GM12878 (cell line): Measurements from ENCODE around the gene TNNT1. TPM values are rescaled to one million over a fixed set of nuclear protein-coding genes. Genes with fewer than 3 reads are reported as not detected.

ENCODE experiments used
- CEBPB ChIP-seq, 2 experiments: fragments of 150-350 bp in 1 of 2; IDR thresholded peaks; 2 replicates each; pipeline ENCODE4 v1.6.1; 2012 to 2014; ENCODE audit warnings: low read depth in 2 of 2, low read length in 2 of 2, borderline replicate concordance in 1 of 2, inconsistent platforms in 1 of 2
- CHD4 ChIP-seq: fragments of 200-600 bp; sonication (generic); IDR thresholded peaks from 2 replicates; pipeline ENCODE4 v1.6.1; 2016; ENCODE audit warnings: mild to moderate bottlenecking
- E2F8 ChIP-seq: fragments of 450-650 bp; IDR thresholded peaks from 2 replicates; pipeline ENCODE4 v1.6.1; 2018; ENCODE audit warnings: mild to moderate bottlenecking, low read depth, moderate library complexity; ENCODE audit not compliant: partially characterized antibody
- E4F1 ChIP-seq: fragments of 450-650 bp; IDR thresholded peaks from 2 replicates; pipeline ENCODE4 v1.6.1; 2018; ENCODE audit warnings: borderline replicate concordance, mild to moderate bottlenecking; ENCODE audit not compliant: partially characterized antibody
- JUND ChIP-seq: IDR thresholded peaks from 2 replicates; pipeline ENCODE4 v1.6.1; 2012; ENCODE audit warnings: low read depth, mild to moderate bottlenecking, low read length, improper control_type of control experiment, moderate library complexity
- MTA2 ChIP-seq: fragments of 450-650 bp; IDR thresholded peaks from 2 replicates; pipeline ENCODE4 v1.6.1; 2016; ENCODE audit warnings: low read depth, mild to moderate bottlenecking, moderate library complexity
- NFXL1 ChIP-seq: fragments of 450-650 bp; IDR thresholded peaks from 2 replicates; pipeline ENCODE4 v1.6.1; 2017; ENCODE audit warnings: antibody characterized with exemption, mild to moderate bottlenecking, borderline replicate concordance
- NRF1 ChIP-seq: conservative IDR thresholded peaks from 2 replicates; pipeline ENCODE4 v1.6.1; 2011; ENCODE audit warnings: mild to moderate bottlenecking, low read depth, low read length, improper control_type of control experiment
- SKIL ChIP-seq: fragments of 450-650 bp; IDR thresholded peaks from 2 replicates; pipeline ENCODE4 v1.6.1; 2017; ENCODE audit warnings: mild to moderate bottlenecking, low read depth, inconsistent platforms; ENCODE audit not compliant: poor library complexity, severe bottlenecking
- SP1 ChIP-seq: IDR thresholded peaks from one replicate; pipeline ENCODE4 v1.6.1; 2011; ENCODE audit warnings: low read depth, low read length
- polyA plus RNA-seq, 11 experiments: library from polyadenylated mRNA; depleted of rRNA in 4 of 11; unstranded in 6 of 11; stranded (reverse) in 5 of 11; fragments of >200 nt; fragmentation: Nextera tagmentation in 4 of 11; fragmentation: Illumina TruSeq in 1 of 11; extraction: Ambion mirVana in 4 of 11; extraction: Trizol in 1 of 11; gene quantifications; 1 replicate in 1 of 11; 2 replicates in 10 of 11; pipeline versions ENCODE4 v1.2.1 to v1.2.3, GENCODE V29; 2011 to 2016; ENCODE audit warnings: inconsistent platforms in 2 of 11, missing spikeins in 2 of 11, low read depth in 1 of 11
- total RNA-seq, 4 experiments: library from RNA; depleted of rRNA in 3 of 4; stranded (reverse); fragments of >200 nt in 3 of 4; fragmentation: Illumina TruSeq in 1 of 4; extraction: Trizol in 1 of 4; gene quantifications; 2 replicates each; pipeline versions ENCODE4 v1.2.1 to v1.2.3, GENCODE V29; 2013 to 2021

TNNT1 gene
- total and polyA plus RNA-seq, 10 of the 15 experiments (the other 5 are each of a cell fraction or from before 2014, with no cell fraction given), result 0.26 to 0.62 (median 0.37) TPM; not detected in 7

GRCh38 chr19:55133639-55134444 lies 15.2 kb downstream of the TNNT1 start (continued):
- TF ChIP-seq NFXL1 (no peak), NRF1 (no peak), E4F1 (no peak), SKIL (no peak), JUND (no peak), CEBPB (IDR thresholded peaks at IDR 0.05; ENCODE audit: borderline replicate concordance in 1 of 2, low read depth in 2 of 2, low read length in 2 of 2) (no peak), MTA2 (0 out of 2 replicates have a peak, but pooled peaks have one; percentile 16), E2F8 (no peak), SP1 (no peak), CHD4 (no peak)
